NCI-H1436 treated with DMSO at 0.1 percent for 48 hours (cell line): ENCODE results near the gene LGALS1.

ENCODE experiments used
- DNase-seq: peaks from one replicate; lab custom pipeline; 2025; lab: John Stamatoyannopoulos, UW

Gene LGALS1

DNA sequence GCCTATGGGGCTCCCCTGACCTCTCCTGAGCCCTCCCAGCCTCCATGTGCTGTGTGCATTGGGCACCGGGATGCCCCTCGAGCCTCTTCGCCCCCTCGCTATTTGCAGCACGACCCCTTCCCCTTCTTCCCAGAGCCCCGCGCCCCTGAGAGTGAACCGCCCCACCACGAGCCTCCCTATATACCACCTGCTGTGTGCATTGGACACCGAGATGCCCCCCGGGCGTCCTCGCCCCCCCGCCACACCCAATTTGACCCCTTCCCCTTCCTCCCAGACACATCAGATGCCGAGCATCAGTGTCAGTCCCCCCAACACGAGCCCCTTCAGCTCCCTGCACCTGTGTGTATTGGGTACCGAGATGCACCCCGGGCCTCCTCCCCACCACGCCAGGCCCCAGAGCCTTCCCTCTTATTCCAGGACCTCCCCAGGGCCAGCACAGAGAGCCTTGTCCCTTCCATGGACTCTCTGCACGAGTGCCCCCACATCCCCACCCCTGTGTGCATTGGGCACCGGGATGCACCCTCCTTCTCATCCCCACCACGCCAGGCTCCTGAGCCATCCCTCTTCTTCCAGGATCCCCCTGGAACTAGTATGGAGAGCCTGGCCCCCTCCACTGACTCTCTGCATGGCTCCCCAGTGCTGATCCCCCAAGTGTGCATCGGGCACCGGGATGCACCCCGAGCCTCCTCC, 50.3 kb downstream of the LGALS1 start:
- no peak for DNase-seq

DNA sequence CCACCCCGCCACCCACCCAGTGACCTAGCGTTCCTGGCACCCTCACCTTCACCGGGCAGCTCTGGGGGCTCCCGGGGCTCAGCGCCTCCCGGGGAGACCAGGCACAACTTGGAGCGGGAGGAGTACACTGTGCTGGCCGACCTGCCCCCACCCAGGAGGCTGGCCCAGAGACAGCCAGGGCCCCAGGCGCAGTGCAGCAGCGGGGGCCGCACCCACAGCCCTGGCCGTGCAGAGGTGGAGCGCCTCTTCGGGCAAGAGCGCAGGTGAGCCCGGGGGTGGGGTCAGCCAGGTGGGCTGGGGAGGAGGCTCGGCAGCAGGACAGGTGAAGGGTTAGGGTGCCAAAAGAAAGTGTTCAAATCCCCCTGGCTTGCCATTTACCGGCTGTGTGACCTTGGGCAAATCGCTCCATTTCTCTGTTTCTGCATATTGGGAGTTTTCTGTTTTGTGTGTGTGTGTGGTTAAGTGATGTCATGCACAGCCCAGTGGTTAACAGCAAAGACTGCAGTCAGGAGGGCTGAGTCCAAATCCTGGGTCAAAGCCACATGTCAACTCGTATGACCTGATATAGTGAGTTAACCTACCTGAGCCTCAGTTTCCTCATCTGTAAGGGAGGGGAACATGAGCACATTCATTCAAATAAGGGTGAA, 50.9 kb downstream of the LGALS1 start:
- no peak for DNase-seq

DNA sequence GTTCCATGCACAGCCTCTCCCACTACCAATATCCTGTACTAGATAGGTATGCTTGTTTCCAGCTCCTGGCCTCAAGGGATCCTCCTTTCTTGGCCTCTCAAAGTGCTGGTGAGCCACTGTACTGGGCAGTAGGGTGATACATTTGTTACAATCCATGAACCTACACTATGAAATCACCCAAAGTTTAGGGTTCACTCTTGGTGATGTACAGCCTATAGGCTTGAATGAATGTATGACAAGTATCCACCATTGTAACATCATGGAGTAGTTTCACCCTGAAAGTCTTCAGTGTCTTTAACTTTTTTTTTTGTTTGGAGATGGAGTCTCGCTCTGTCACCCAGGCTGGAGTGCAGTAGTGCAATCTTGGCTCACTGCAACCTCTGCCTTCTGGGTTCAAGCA, 53.2 kb downstream of the LGALS1 start:
- DNase-seq = no peak
